ENCODE results near the gene FCN2.

DNA sequence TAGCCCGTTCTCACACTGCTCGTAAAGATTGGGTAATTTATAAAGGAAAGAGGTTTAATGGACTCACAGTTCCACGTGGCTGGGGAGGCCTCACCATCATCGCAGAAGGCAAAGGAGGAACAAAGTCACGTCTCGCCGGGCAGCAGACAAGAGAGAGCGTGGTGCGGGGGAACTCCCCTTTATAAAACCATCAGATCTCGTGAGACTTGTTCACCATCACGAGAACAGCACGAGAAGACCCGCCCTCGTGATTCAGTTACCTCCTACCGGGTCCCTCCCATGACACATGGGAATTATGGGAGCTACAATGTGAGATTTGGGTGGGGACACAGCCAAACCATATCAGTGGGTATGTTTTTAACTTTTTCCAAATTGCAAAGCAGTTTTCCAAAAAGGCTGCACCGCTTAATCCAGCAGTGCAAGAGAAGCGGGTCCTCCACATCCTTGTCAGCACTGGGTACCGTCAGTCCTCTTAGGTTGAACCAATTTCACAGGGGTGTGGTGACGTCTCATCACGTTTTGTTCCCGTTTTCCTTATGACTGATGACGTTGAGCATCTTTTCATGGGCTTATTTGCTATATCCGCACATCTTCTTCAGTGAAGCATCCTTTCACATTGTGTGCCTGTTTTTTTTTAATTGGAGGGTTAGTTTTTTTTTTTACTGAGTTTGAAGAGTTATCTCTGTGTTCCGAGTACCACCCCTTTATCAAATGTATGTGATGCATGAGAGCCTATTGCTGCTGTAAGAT, 8.0 kb upstream of the FCN2 start:
- no peak for TF ChIP-seq EZH2 (IDR thresholded peaks at IDR 0.05; ENCODE audit: low read length)
- TF ChIP-seq, protein P1, sequence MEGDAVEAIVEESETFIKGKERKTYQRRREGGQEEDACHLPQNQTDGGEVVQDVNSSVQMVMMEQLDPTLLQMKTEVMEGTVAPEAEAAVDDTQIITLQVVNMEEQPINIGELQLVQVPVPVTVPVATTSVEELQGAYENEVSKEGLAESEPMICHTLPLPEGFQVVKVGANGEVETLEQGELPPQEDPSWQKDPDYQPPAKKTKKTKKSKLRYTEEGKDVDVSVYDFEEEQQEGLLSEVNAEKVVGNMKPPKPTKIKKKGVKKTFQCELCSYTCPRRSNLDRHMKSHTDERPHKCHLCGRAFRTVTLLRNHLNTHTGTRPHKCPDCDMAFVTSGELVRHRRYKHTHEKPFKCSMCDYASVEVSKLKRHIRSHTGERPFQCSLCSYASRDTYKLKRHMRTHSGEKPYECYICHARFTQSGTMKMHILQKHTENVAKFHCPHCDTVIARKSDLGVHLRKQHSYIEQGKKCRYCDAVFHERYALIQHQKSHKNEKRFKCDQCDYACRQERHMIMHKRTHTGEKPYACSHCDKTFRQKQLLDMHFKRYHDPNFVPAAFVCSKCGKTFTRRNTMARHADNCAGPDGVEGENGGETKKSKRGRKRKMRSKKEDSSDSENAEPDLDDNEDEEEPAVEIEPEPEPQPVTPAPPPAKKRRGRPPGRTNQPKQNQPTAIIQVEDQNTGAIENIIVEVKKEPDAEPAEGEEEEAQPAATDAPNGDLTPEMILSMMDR (optimal IDR thresholded peaks at IDR 0.05 in 1 of 3, IDR thresholded peaks at IDR 0.05 in 1 of 3, conservative IDR thresholded peaks at IDR 0.05 in 1 of 3; ENCODE audit: extremely low read depth in 1 of 3, insufficient read depth in 2 of 3, low read length in 3 of 3): no peak

Measured in keratinocyte (primary cell).